ENCODE measurements around the gene UBLCP1. TPM values are rescaled to one million over a fixed set of nuclear protein-coding genes. Genes with fewer than 3 reads are reported as not detected.

UBLCP1 gene
- total RNA-seq (2014; rRNA removed): 8.9 and 9.5 TPM in 2 replicates
- percentile 76 among the genes with signal in this experiment for Bru-seq, nascent RNA
- percentile 76 among the genes with signal in this experiment for BruChase-seq, experiment 1, labeled RNA remaining after a 6-hour chase
- percentile 79 among the genes with signal in this experiment for BruChase-seq, experiment 2, labeled RNA remaining after a 2-hour chase
- long read RNA-seq, transcript UBLCP1-201 (11 exons, 2,392 nt): major isoform, 27 of 30 reads
- long read RNA-seq, partial matches to known transcripts: 2 of 30 reads
- long read RNA-seq, other reads (novel, unspliced or antisense): 1 of 30 reads

- Histone ChIP-seq H3K4me2 (ENCODE audit: low read length) (peak within 1 kb of the TSS; percentile 94), H3K9ac (ENCODE audit: low read length) (peak within 1 kb of the TSS; percentile 98), H2AFZ (ENCODE audit: low read length) (peak within 1 kb of the TSS; percentile 98), H3K36me3 (ENCODE audit: low read depth, low read length) (no peaks in the 10 kb centered on the region), H3K9me3 (ENCODE audit: low read length) (no peaks in the 10 kb centered on the region), H3K27me3 (ENCODE audit: low read length) (no peaks in the 10 kb centered on the region), H3K4me3 (ENCODE audit: low read length) (peak within 1 kb of the TSS; percentile 95), H3K9me2 (replicated peaks; ENCODE audit: low read length) (no peaks in the 10 kb centered on the region), H3K4me1 (ENCODE audit: insufficient read depth, low read length) (peaks cover 15% of the 10 kb centered on the region), H3F3A (ENCODE audit: low read length, unreplicated experiment) (no peaks in the 10 kb centered on the region), H3K79me2 (ENCODE audit: low read length) (peaks cover 28% of the 10 kb centered on the region), H4K20me1 (ENCODE audit: low read length) (no peaks in the 10 kb centered on the region), H3K27ac (ENCODE audit: low read length) (peak within 1 kb of the TSS; percentile 97)
- DNase-seq (peak; percentile 75), ATAC-seq (peak; percentile 91)
- TSS peak; percentile 97 for BruUV-seq (replicated peaks)
- no peak for TF ChIP-seq EZH2 (IDR thresholded peaks at IDR 0.05; ENCODE audit: low read length, unreplicated experiment)
- no peak for TF ChIP-seq EZH2phosphoT487 (IDR thresholded peaks at IDR 0.05; ENCODE audit: borderline replicate concordance, low read length)
- TF ChIP-seq, protein P1, sequence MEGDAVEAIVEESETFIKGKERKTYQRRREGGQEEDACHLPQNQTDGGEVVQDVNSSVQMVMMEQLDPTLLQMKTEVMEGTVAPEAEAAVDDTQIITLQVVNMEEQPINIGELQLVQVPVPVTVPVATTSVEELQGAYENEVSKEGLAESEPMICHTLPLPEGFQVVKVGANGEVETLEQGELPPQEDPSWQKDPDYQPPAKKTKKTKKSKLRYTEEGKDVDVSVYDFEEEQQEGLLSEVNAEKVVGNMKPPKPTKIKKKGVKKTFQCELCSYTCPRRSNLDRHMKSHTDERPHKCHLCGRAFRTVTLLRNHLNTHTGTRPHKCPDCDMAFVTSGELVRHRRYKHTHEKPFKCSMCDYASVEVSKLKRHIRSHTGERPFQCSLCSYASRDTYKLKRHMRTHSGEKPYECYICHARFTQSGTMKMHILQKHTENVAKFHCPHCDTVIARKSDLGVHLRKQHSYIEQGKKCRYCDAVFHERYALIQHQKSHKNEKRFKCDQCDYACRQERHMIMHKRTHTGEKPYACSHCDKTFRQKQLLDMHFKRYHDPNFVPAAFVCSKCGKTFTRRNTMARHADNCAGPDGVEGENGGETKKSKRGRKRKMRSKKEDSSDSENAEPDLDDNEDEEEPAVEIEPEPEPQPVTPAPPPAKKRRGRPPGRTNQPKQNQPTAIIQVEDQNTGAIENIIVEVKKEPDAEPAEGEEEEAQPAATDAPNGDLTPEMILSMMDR (conservative IDR thresholded peaks at IDR 0.05; ENCODE audit: low read depth, low read length): no peak
- intact Hi-C loops (cut with micrococcal nuclease): loop anchor here (1.0 to 5.0 kb wide), 3 partner anchors 56 to 106 kb away; no protein-coding TSS in a partner anchor
- ChIA-PET POLR2A (ENCODE audit: unreplicated experiment) (interaction anchor here (0.8 kb wide), 1 partner anchor 23 kb away, joined by 4 read pairs; no protein-coding TSS in a partner anchor), CTCF (no interaction called here)
Measured at GRCh38 chr5:159262859-159263568, at the start of gene UBLCP1. UBLCP1 (plus strand) TSS chr5:159263290; CDS start chr5:159268916, 5,626 bp downstream.

DNA sequence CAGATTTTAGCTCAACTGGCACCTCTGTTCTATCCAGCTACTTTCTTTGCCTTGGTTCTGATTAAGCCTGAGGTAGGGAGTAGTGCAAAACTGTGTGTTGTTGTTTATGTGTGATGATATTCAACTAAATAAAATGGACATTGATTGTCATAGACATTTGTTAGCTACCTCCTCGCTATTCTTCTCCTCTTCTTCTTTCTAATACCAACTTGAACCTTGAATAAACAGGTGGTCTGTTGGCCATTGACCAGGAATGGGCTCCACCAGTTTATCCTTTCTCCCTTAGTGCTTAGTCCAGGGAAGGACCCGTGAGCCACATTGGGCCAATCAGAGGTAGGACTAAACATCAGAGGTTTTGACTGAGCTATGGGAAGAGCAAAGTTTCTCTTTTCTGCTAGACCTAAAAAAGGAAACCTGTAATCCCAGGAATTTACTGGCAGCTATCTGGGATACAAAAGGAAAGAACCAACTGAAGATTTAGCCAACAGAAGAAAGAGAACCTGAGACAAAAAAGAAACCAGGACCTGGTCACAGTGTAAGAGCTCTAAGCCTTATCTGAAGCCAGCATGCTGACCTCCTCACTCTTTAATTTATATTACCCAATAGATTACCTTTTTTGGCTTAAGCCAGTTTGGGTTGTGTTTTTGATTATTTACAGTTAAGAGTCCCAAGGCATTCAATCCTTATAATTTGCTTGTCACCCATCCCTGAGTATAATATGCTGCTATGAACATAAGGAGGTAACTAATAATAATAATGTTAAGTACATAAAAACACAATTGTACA, 48.4 kb upstream of the UBLCP1 start:
- POLR2A ChIA-PET (ENCODE audit: unreplicated experiment): no interaction called here

More for the DNA sequence above, 48.4 kb upstream of the UBLCP1 start:
- Histone ChIP-seq H2AFZ (ENCODE audit: low read length) (no peak overlapping the region), H3K4me1 (ENCODE audit: insufficient read depth, low read length) (peaks cover 11% of the 10 kb centered on the region), H3K79me2 (ENCODE audit: low read length) (no peaks in the 10 kb centered on the region), H3K9ac (ENCODE audit: low read length) (no peak overlapping the region), H3F3A (ENCODE audit: low read length, unreplicated experiment) (no peaks in the 10 kb centered on the region), H3K27me3 (ENCODE audit: low read length) (no peaks in the 10 kb centered on the region), H3K27ac (ENCODE audit: low read length) (no peak overlapping the region), H3K9me3 (ENCODE audit: low read length) (no peaks in the 10 kb centered on the region), H3K9me2 (replicated peaks; ENCODE audit: low read length) (no peaks in the 10 kb centered on the region), H3K4me2 (ENCODE audit: low read length) (no peak overlapping the region), H3K36me3 (ENCODE audit: low read depth, low read length) (no peaks in the 10 kb centered on the region), H3K4me3 (ENCODE audit: low read length) (no peak overlapping the region), H4K20me1 (ENCODE audit: low read length) (no peaks in the 10 kb centered on the region)
- CTCF ChIA-PET: no interaction called here
- BruUV-seq (replicated peaks): no TSS peak
- intact Hi-C loops (cut with micrococcal nuclease): no loop called here
- ATAC-seq (no peak), DNase-seq (no peak)
- TF ChIP-seq EZH2 (IDR thresholded peaks at IDR 0.05; ENCODE audit: low read length, unreplicated experiment) (no peak), EZH2phosphoT487 (IDR thresholded peaks at IDR 0.05; ENCODE audit: borderline replicate concordance, low read length) (no peak)
- TF ChIP-seq, protein P1 (conservative IDR thresholded peaks at IDR 0.05; ENCODE audit: low read depth, low read length): no peak
